ENCODE data around the gene VWA7.
"Not testable (repeated sequence)": the region's sequence is repeated elsewhere in the genome, so short reads cannot be mapped to it uniquely, and the experiment has no call there.

VWA7 gene

DNA sequence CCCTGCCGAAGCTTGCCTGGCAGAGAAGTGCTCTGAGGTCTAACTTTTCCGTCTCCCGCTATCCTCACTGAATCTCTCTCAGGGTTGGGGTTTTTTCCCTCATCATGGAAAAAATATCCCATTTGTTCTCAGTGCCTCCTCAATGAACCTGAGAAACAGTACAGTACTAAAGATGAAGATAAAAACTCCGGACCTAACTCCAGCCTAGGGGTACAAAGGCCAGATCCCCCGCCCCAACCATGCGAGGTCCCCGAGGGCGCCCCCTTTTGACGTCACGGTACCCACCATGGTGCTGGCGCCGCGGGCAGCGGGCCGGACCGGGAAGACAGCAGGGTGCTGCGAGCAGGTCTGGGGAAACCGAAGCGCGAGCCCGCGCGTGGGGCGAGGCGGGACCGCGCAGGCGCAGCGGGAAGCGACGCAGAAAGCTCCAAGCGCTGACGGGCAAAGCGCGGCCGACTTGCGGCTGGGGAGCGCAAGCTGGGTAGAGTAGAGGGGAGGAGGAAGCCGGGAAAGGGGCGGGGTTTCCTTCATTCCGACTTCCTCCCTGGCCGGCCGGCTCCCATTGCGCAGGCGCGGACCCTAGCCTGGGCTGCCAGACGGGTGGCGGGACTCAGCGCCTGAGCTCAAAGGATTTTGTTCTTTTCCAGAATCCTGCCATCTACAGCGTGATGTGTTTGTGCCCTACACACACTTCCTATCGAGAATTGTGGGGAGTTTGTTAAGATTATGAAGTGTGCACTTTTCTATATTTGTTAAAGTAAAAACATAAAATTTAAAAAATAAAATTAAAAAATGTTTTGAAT lies 29.5 kb upstream of the VWA7 start, which contains the start of gene LSM2:
Gene LSM2 (minus strand): TSS at position 497 of the 803 bp plus-strand sequence. CDS start 209 bp downstream, at position 288.
- peak; percentile 96 for DNase-seq (ENCODE audit: low spot score)
- H3K27me3 ChIP-seq (ENCODE audit: insufficient read depth, poor library complexity, severe bottlenecking) = no peaks in the 10 kb centered on the region
- H3K36me3 ChIP-seq (ENCODE audit: low read depth) = peaks cover 28% of the 10 kb centered on the region
- H3K4me3 ChIP-seq (ENCODE audit: severe bottlenecking) = peak within 1 kb of the TSS; percentile 67
- peak; percentile 96 for ATAC-seq (ENCODE audit: low read depth)
- peak; percentile 34 for TF ChIP-seq CTCF (IDR thresholded peaks at IDR 0.05; ENCODE audit: poor library complexity, severe bottlenecking)
- H3K4me1 ChIP-seq (ENCODE audit: insufficient read depth, poor library complexity, severe bottlenecking) = peaks cover 11% of the 10 kb centered on the region
- H3K27ac ChIP-seq (ENCODE audit: poor library complexity, severe bottlenecking) = peak within 1 kb of the TSS; percentile 68
- H3K9me3 ChIP-seq (ENCODE audit: severe bottlenecking) = no peaks in the 10 kb centered on the region

GRCh38 chr6:31805939-31806469 lies 28.9 kb upstream of the VWA7 start:
- Histone ChIP-seq H3K27me3 (ENCODE audit: insufficient read depth, poor library complexity, severe bottlenecking) (no peaks in the 10 kb centered on the region), H3K4me1 (ENCODE audit: insufficient read depth, poor library complexity, severe bottlenecking) (peaks cover 11% of the 10 kb centered on the region), H3K4me3 (ENCODE audit: severe bottlenecking) (peak overlapping the region; percentile 67), H3K36me3 (ENCODE audit: low read depth) (peaks cover 34% of the 10 kb centered on the region), H3K27ac (ENCODE audit: poor library complexity, severe bottlenecking) (peak overlapping the region; percentile 68), H3K9me3 (ENCODE audit: severe bottlenecking) (no peaks in the 10 kb centered on the region)
- no peak for TF ChIP-seq CTCF (IDR thresholded peaks at IDR 0.05; ENCODE audit: poor library complexity, severe bottlenecking)
- DNase-seq (ENCODE audit: low spot score) (no peak), ATAC-seq (ENCODE audit: low read depth) (peak; percentile 15; the same call in 2 of the 3 replicates)

GRCh38 chr6:31801031-31801927 lies 24.2 kb upstream of the VWA7 start:
- not testable (repeated sequence) for H3K27me3 ChIP-seq (ENCODE audit: insufficient read depth, poor library complexity, severe bottlenecking); ATAC-seq (ENCODE audit: low read depth); H3K27ac ChIP-seq (ENCODE audit: poor library complexity, severe bottlenecking); H3K9me3 ChIP-seq (ENCODE audit: severe bottlenecking); H3K4me1 ChIP-seq (ENCODE audit: insufficient read depth, poor library complexity, severe bottlenecking); DNase-seq (ENCODE audit: low spot score); H3K4me3 ChIP-seq (ENCODE audit: severe bottlenecking)
- H3K36me3 ChIP-seq (ENCODE audit: low read depth) = peaks cover 34% of the 10 kb centered on the region

DNA sequence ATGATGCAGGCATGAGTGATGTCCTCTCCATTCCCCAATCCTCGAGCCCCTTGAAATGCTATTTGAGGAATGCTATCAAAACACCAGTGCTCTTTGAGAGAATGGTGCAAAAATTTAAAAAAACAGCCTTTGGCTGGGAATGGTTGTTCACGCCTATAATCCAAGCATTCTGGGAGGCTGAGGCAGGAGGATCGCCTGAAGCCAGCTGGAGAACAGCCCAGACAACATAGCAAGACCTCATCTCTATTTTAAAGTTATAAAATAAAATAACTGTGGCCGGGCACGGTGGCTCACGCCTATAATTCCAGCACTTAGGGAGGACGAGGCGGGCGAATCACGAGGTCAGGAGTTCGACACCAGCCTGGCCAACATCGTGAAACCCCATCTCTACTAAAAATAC lies 22.7 kb upstream of the VWA7 start:
- Histone ChIP-seq H3K4me1 (ENCODE audit: insufficient read depth, poor library complexity, severe bottlenecking) (no peaks in the 10 kb centered on the region), H3K27ac (ENCODE audit: poor library complexity, severe bottlenecking) (no peak overlapping the region), H3K9me3 (ENCODE audit: severe bottlenecking) (no peaks in the 10 kb centered on the region), H3K4me3 (ENCODE audit: severe bottlenecking) (no peak overlapping the region), H3K27me3 (ENCODE audit: insufficient read depth, poor library complexity, severe bottlenecking) (no peaks in the 10 kb centered on the region), H3K36me3 (ENCODE audit: low read depth) (peaks cover 34% of the 10 kb centered on the region)
- TF ChIP-seq CTCF (IDR thresholded peaks at IDR 0.05; ENCODE audit: poor library complexity, severe bottlenecking) = no peak
- no peak for ATAC-seq (ENCODE audit: low read depth)
- DNase-seq (ENCODE audit: low spot score) = no peak

- H3K9me3 ChIP-seq (ENCODE audit: severe bottlenecking) = no peaks in the 10 kb centered on the region
- ATAC-seq (ENCODE audit: low read depth) = no peak
- peak overlapping the region; percentile 86 for H3K27ac ChIP-seq (ENCODE audit: poor library complexity, severe bottlenecking)
- H3K4me3 ChIP-seq (ENCODE audit: severe bottlenecking) = no peak overlapping the region
- no peaks in the 10 kb centered on the region for H3K27me3 ChIP-seq (ENCODE audit: insufficient read depth, poor library complexity, severe bottlenecking)
- DNase-seq (ENCODE audit: low spot score) = no peak
- peaks cover 5% of the 10 kb centered on the region for H3K4me1 ChIP-seq (ENCODE audit: insufficient read depth, poor library complexity, severe bottlenecking)
- no peak for TF ChIP-seq CTCF (IDR thresholded peaks at IDR 0.05; ENCODE audit: poor library complexity, severe bottlenecking)
- H3K36me3 ChIP-seq (ENCODE audit: low read depth) = peaks cover 26% of the 10 kb centered on the region
Measured at GRCh38 chr6:31797588-31797987, 20.5 kb upstream of the VWA7 start.

Measured in RWPE2 (cell line).